HepG2 (cell line): Measurements from ENCODE around the gene THRA. TPM values are rescaled to one million over a fixed set of nuclear protein-coding genes. Genes with fewer than 3 reads are reported as not detected.

Experiments used
- CBX5 ChIP-seq: sonication (generic); formaldehyde crosslinking; IDR thresholded peaks from 2 replicates; pipeline ENCODE4 v1.4.0; 2020; ENCODE audit warnings: missing genetic modification reagents, borderline replicate concordance
- HHEX ChIP-seq: IDR thresholded peaks from 2 replicates; pipeline ENCODE4 v1.6.1; 2016; ENCODE audit warnings: control low read depth
- HMGA1 ChIP-seq: sonication (generic); formaldehyde crosslinking; conservative IDR thresholded peaks from 2 replicates; pipeline ENCODE4 v1.4.0; 2020; ENCODE audit warnings: missing genetic modification reagents
- HNRNPUL1 ChIP-seq: fragments of 200-400 bp; formaldehyde crosslinking; IDR thresholded peaks from 2 replicates; pipeline ENCODE4 v1.6.1; 2017; ENCODE audit warnings: low read depth, mild to moderate bottlenecking, low read length, moderate library complexity
- HOXA7 ChIP-seq: sonication (generic); formaldehyde crosslinking; IDR thresholded peaks from 2 replicates; pipeline ENCODE4 v1.8.1; 2022; ENCODE audit warnings: mild to moderate bottlenecking, missing genetic modification reagents, moderate library complexity
- KLF16 ChIP-seq, 2 experiments: sonication (generic) in 1 of 2; formaldehyde crosslinking in 1 of 2; IDR thresholded peaks; 2 replicates each; pipeline versions ENCODE4 v1.6.1 to v1.8.0; 2016 to 2023; ENCODE audit warnings: missing genetic modification reagents in 2 of 2, missing compliant biosample characterization in 1 of 2
- MEIS1 ChIP-seq: sonication (generic); formaldehyde crosslinking; IDR thresholded peaks from 2 replicates; pipeline ENCODE4 v1.9.0; 2021; ENCODE audit warnings: mild to moderate bottlenecking, missing genetic modification reagents, moderate library complexity, borderline replicate concordance
- NBN ChIP-seq: fragments of 450-650 bp; conservative IDR thresholded peaks from 2 replicates; pipeline ENCODE4 v1.6.1; 2017
- REL ChIP-seq: sonication (generic); formaldehyde crosslinking; conservative IDR thresholded peaks from 2 replicates; pipeline ENCODE4 v1.8.0; 2022; ENCODE audit warnings: mild to moderate bottlenecking, missing genetic modification reagents, moderate library complexity
- REPIN1 ChIP-seq: sonication (generic); formaldehyde crosslinking; IDR thresholded peaks from 2 replicates; pipeline ENCODE4 v1.8.0; 2022; ENCODE audit warnings: missing genetic modification reagents, low read depth, mild to moderate bottlenecking, borderline replicate concordance
- SMAD3 ChIP-seq: sonication (generic); formaldehyde crosslinking; IDR thresholded peaks from 2 replicates; pipeline ENCODE4 v1.4.0; 2020; ENCODE audit warnings: missing genetic modification reagents
- TCF7L2 ChIP-seq: IDR thresholded peaks from 2 replicates; pipeline ENCODE4 v1.6.1; 2011; ENCODE audit warnings: mild to moderate bottlenecking, low read depth, low read length, moderate library complexity
- ZNF292 ChIP-seq: sonication (generic); formaldehyde crosslinking; IDR thresholded peaks from 2 replicates; pipeline ENCODE4 v1.8.1; 2022; ENCODE audit warnings: mild to moderate bottlenecking, low read depth, missing genetic modification reagents, borderline replicate concordance
- ZNF350 ChIP-seq: sonication (generic); formaldehyde crosslinking; IDR thresholded peaks from 2 replicates; pipeline ENCODE4 v1.4.0; 2020; ENCODE audit warnings: mild to moderate bottlenecking, low read depth, missing genetic modification reagents, borderline replicate concordance
- ZNF468 ChIP-seq: sonication (generic); formaldehyde crosslinking; IDR thresholded peaks from 2 replicates; pipeline ENCODE4 v1.8.0; 2022; ENCODE audit warnings: mild to moderate bottlenecking, moderate library complexity, missing genetic modification reagents
- ZNF614 ChIP-seq: IDR thresholded peaks from 2 replicates; pipeline ENCODE4 v1.6.1; 2018; ENCODE audit warnings: missing biosample characterization, missing genetic modification reagents, inconsistent platforms, borderline replicate concordance
- ZNF660 ChIP-seq: sonication (generic); formaldehyde crosslinking; IDR thresholded peaks from 2 replicates; pipeline ENCODE4 v1.5.1; 2020; ENCODE audit warnings: mild to moderate bottlenecking, low read depth, missing genetic modification reagents, borderline replicate concordance
- ZNF75D ChIP-seq: sonication (generic); formaldehyde crosslinking; IDR thresholded peaks from 2 replicates; pipeline ENCODE4 v1.8.1; 2023; ENCODE audit warnings: missing genetic modification reagents, mild to moderate bottlenecking, borderline replicate concordance
- ZNF772 ChIP-seq: sonication (generic); formaldehyde crosslinking; IDR thresholded peaks from 2 replicates; pipeline ENCODE4 v1.5.0; 2020; ENCODE audit warnings: mild to moderate bottlenecking, missing genetic modification reagents
- polyA plus RNA-seq, 8 experiments: library from polyadenylated mRNA; depleted of rRNA in 3 of 8; stranded (reverse) in 7 of 8; unstranded in 1 of 8; fragments of >200 nt; fragmentation: Illumina TruSeq in 4 of 8; extraction: Trizol in 4 of 8; gene quantifications; 2 replicates each; pipeline versions ENCODE4 v1.2.1 to v1.2.3, GENCODE V29; 2011 to 2016; ENCODE audit warnings: low read depth in 4 of 8, missing spikeins in 1 of 8, mixed read lengths in 1 of 8; ENCODE audit not compliant: insufficient read depth in 1 of 8
- total RNA-seq, 5 experiments: library from RNA; depleted of rRNA; stranded (reverse); fragments of >200 nt; fragmentation: Illumina TruSeq; extraction: Trizol; gene quantifications; 2 replicates each; pipeline ENCODE4 v1.2.3, GENCODE V29; 2016; ENCODE audit warnings: low read depth in 1 of 5
- TF ChIP-seq, protein P1 (sequence below): IDR thresholded peaks from 2 replicates; pipeline ENCODE4 v1.6.1; 2016; ENCODE audit warnings: missing compliant biosample characterization, missing genetic modification reagents, borderline replicate concordance
- TF ChIP-seq, protein P2 (sequence below): sonication (generic); formaldehyde crosslinking; IDR thresholded peaks from 2 replicates; pipeline ENCODE4 v1.4.0; 2020; ENCODE audit warnings: missing genetic modification reagents
- TF ChIP-seq, protein P3 (sequence below): sonication (generic); formaldehyde crosslinking; IDR thresholded peaks from 2 replicates; pipeline ENCODE4 v1.5.0; 2020; ENCODE audit warnings: missing genetic modification reagents
- TF ChIP-seq, protein P4 (sequence below): sonication (generic); formaldehyde crosslinking; IDR thresholded peaks from 2 replicates; pipeline ENCODE4 v1.5.0; 2020; ENCODE audit warnings: missing genetic modification reagents, mild to moderate bottlenecking, borderline replicate concordance

THRA gene
- total and polyA plus RNA-seq, 2 of the 13 experiments (the other 11 are each of a cell fraction or from before 2014, with no cell fraction given), result 8.0 to 9.9 TPM

DNA sequence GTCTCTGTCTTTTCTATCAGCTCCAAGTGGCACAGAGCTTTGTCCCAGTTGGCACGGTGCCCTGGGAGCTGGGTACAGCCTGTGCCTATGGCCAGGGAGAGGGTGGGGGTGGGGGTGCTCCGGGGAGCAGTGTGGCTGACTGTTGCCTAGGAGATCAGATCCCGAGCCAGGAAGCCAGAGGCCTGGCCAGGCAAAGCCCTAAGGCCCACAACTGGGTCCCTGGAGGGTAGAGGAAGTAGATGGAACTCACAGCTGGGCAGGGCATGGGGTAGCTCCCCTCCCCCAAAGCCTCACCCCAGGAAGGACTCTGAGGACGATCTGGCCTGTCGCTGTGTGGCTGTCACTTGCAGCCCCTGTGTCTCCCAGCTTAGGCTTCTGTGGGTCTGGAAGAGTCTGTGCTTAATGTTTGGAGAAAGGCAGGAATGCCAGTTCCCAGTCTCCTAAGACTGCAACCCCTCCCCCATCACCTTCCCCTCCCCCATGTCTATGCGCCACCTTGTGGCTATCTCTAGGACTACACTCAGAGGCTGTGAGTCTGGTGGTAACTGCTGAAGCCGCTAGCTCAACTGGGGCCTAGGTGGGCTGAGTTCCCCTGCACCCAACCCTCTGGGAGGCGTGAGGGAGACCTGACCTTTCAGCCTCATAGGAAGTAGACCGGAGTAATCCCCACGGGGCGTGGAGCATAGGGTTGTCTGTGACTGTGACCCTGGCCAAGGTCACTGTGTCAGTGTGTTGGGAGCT lies 12.6 kb downstream of the THRA start (continued):
- TF ChIP-seq, protein P1, sequence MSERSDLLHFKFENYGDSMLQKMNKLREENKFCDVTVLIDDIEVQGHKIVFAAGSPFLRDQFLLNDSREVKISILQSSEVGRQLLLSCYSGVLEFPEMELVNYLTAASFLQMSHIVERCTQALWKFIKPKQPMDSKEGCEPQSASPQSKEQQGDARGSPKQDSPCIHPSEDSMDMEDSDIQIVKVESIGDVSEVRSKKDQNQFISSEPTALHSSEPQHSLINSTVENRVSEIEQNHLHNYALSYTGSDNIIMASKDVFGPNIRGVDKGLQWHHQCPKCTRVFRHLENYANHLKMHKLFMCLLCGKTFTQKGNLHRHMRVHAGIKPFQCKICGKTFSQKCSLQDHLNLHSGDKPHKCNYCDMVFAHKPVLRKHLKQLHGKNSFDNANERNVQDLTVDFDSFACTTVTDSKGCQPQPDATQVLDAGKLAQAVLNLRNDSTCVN (CRISPR knock-in tag), result no peak
- TF ChIP-seq HMGA1 (CRISPR knock-in tag) (no peak), REPIN1 (CRISPR knock-in tag) (no peak), HHEX (no peak), ZNF292 (CRISPR knock-in tag) (no peak), ZNF772 (CRISPR knock-in tag) (peak; percentile 70), MEIS1 (CRISPR knock-in tag) (no peak), REL (CRISPR knock-in tag) (no peak), CBX5 (CRISPR knock-in tag) (peak; percentile 77; the same call in 1 of the 2 replicates), ZNF660 (CRISPR knock-in tag) (no peak), ZNF614 (peak; percentile 50; the same call in 1 of the 2 replicates), ZNF75D (no peak), ZNF350 (CRISPR knock-in tag) (no peak; the same call in 1 of the 2 replicates), KLF16 (CRISPR knock-in tag; IDR thresholded peaks at IDR 0.05) (no peak), SMAD3 (0 out of 2 replicates have a peak, but pooled peaks have one; percentile 25), NBN (no peak), TCF7L2 (no peak), HOXA7 (no peak), HNRNPUL1 (no peak), ZNF468 (CRISPR knock-in tag) (no peak)
- TF ChIP-seq, protein P2, sequence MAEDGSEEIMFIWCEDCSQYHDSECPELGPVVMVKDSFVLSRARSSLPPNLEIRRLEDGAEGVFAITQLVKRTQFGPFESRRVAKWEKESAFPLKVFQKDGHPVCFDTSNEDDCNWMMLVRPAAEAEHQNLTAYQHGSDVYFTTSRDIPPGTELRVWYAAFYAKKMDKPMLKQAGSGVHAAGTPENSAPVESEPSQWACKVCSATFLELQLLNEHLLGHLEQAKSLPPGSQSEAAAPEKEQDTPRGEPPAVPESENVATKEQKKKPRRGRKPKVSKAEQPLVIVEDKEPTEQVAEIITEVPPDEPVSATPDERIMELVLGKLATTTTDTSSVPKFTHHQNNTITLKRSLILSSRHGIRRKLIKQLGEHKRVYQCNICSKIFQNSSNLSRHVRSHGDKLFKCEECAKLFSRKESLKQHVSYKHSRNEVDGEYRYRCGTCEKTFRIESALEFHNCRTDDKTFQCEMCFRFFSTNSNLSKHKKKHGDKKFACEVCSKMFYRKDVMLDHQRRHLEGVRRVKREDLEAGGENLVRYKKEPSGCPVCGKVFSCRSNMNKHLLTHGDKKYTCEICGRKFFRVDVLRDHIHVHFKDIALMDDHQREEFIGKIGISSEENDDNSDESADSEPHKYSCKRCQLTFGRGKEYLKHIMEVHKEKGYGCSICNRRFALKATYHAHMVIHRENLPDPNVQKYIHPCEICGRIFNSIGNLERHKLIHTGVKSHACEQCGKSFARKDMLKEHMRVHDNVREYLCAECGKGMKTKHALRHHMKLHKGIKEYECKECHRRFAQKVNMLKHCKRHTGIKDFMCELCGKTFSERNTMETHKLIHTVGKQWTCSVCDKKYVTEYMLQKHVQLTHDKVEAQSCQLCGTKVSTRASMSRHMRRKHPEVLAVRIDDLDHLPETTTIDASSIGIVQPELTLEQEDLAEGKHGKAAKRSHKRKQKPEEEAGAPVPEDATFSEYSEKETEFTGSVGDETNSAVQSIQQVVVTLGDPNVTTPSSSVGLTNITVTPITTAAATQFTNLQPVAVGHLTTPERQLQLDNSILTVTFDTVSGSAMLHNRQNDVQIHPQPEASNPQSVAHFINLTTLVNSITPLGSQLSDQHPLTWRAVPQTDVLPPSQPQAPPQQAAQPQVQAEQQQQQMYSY (CRISPR knock-in tag), result no peak
- TF ChIP-seq, protein P3, sequence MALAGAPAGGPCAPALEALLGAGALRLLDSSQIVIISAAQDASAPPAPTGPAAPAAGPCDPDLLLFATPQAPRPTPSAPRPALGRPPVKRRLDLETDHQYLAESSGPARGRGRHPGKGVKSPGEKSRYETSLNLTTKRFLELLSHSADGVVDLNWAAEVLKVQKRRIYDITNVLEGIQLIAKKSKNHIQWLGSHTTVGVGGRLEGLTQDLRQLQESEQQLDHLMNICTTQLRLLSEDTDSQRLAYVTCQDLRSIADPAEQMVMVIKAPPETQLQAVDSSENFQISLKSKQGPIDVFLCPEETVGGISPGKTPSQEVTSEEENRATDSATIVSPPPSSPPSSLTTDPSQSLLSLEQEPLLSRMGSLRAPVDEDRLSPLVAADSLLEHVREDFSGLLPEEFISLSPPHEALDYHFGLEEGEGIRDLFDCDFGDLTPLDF (CRISPR knock-in tag), result no peak
- TF ChIP-seq, protein P4, sequence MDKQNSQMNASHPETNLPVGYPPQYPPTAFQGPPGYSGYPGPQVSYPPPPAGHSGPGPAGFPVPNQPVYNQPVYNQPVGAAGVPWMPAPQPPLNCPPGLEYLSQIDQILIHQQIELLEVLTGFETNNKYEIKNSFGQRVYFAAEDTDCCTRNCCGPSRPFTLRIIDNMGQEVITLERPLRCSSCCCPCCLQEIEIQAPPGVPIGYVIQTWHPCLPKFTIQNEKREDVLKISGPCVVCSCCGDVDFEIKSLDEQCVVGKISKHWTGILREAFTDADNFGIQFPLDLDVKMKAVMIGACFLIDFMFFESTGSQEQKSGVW (CRISPR knock-in tag), result no peak
